SK-N-SH (cell line): ENCODE measurements around the gene PDE11A.

Experiments
- CHD2 ChIP-seq: fragments of 150-350 bp; IDR thresholded peaks from 2 replicates; pipeline ENCODE4 v1.6.1; 2018; ENCODE audit warnings: low read length; ENCODE audit not compliant: partially characterized antibody
- CTCF ChIP-seq: fragments of 200-600 bp; sonication (generic); IDR thresholded peaks from 2 replicates; pipeline ENCODE4 v1.6.1; 2017; ENCODE audit warnings: antibody characterized with exemption, mild to moderate bottlenecking, moderate library complexity
- TF ChIP-seq, protein P1 (sequence below): IDR thresholded peaks from 2 replicates; pipeline ENCODE4 v1.6.1; 2012; ENCODE audit warnings: mild to moderate bottlenecking, low read depth, low read length, moderate library complexity

DNA sequence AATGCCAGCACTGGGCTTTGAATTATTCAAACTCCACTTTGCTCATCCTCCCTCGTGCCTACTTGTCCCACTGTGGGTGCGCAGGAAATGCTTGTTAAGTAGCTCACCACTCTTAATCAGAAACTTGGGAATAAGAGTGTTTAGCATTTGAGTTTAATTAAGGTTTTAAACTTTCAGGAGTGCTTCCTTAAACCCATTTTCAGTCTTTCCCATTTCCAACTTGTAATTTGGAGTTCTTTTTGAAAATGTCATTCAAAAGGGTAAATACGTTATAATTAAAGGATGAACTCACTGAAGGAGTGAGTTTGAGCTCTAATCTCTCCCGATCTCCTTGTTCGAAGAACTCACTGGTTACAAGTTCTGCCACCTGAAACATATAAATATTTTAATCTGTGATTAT is 403.4 kb downstream of the PDE11A start:
- no peak for TF ChIP-seq CTCF
- TF ChIP-seq, protein P1, sequence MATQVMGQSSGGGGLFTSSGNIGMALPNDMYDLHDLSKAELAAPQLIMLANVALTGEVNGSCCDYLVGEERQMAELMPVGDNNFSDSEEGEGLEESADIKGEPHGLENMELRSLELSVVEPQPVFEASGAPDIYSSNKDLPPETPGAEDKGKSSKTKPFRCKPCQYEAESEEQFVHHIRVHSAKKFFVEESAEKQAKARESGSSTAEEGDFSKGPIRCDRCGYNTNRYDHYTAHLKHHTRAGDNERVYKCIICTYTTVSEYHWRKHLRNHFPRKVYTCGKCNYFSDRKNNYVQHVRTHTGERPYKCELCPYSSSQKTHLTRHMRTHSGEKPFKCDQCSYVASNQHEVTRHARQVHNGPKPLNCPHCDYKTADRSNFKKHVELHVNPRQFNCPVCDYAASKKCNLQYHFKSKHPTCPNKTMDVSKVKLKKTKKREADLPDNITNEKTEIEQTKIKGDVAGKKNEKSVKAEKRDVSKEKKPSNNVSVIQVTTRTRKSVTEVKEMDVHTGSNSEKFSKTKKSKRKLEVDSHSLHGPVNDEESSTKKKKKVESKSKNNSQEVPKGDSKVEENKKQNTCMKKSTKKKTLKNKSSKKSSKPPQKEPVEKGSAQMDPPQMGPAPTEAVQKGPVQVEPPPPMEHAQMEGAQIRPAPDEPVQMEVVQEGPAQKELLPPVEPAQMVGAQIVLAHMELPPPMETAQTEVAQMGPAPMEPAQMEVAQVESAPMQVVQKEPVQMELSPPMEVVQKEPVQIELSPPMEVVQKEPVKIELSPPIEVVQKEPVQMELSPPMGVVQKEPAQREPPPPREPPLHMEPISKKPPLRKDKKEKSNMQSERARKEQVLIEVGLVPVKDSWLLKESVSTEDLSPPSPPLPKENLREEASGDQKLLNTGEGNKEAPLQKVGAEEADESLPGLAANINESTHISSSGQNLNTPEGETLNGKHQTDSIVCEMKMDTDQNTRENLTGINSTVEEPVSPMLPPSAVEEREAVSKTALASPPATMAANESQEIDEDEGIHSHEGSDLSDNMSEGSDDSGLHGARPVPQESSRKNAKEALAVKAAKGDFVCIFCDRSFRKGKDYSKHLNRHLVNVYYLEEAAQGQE, result no peak
- no peak for TF ChIP-seq CHD2
